HG02870 (cell line): ENCODE data around the gene TSC22D2.
"Not testable (repeated sequence)": the region's sequence is repeated elsewhere in the genome, so short reads cannot be mapped to it uniquely, and the experiment has no call there.

Experiments used
- ATAC-seq: cut with Tn5 transposase; IDR thresholded peaks from one replicate; pipeline ENCODE4 v1.9.1; 2021; ENCODE audit warnings: mild to moderate bottlenecking, moderate library complexity; ENCODE audit not compliant: unreplicated experiment

Gene TSC22D2

GRCh38 chr3:150446470-150446977 lies 38.4 kb downstream of the TSC22D2 start:
- ATAC-seq: no peak

- ATAC-seq: no peak
These were observed 39.0 kb downstream of the TSC22D2 start for GRCh38 chr3:150447084-150447483.

- ATAC-seq: no peak
These were observed 39.8 kb downstream of the TSC22D2 start for GRCh38 chr3:150447631-150448465.

- ATAC-seq: no peak
These were observed 41.1 kb downstream of the TSC22D2 start for GRCh38 chr3:150449169-150449721.

GRCh38 chr3:150450916-150451315 lies 42.8 kb downstream of the TSC22D2 start:
- ATAC-seq: no peak

GRCh38 chr3:150451329-150452048 lies 43.4 kb downstream of the TSC22D2 start:
- no peak for ATAC-seq

GRCh38 chr3:150453353-150453752 lies 45.3 kb downstream of the TSC22D2 start:
- no peak for ATAC-seq

GRCh38 chr3:150454085-150454484 lies 46.0 kb downstream of the TSC22D2 start:
- no peak for ATAC-seq

- no peak for ATAC-seq
These were observed 46.5 kb downstream of the TSC22D2 start for GRCh38 chr3:150454622-150455021.

GRCh38 chr3:150455341-150455740 lies 47.2 kb downstream of the TSC22D2 start:
- no peak for ATAC-seq

GRCh38 chr3:150458001-150458400 lies 49.9 kb downstream of the TSC22D2 start:
- no peak for ATAC-seq

- ATAC-seq: no peak
These were observed 52.4 kb downstream of the TSC22D2 start for GRCh38 chr3:150460484-150460883.

GRCh38 chr3:150461399-150461798 lies 53.3 kb downstream of the TSC22D2 start:
- ATAC-seq: no peak

- no peak for ATAC-seq
These were observed 54.0 kb downstream of the TSC22D2 start for GRCh38 chr3:150462108-150462507.

- no peak for ATAC-seq
These were observed 56.6 kb downstream of the TSC22D2 start for GRCh38 chr3:150464684-150465083.

- no peak for ATAC-seq
These were observed 59.3 kb downstream of the TSC22D2 start for GRCh38 chr3:150467381-150467780.

- ATAC-seq: no peak
These were observed 61.2 kb downstream of the TSC22D2 start for GRCh38 chr3:150469031-150469930.

- no peak for ATAC-seq
These were observed 62.0 kb downstream of the TSC22D2 start for GRCh38 chr3:150469931-150470740.

- ATAC-seq: no peak
These were observed 64.3 kb downstream of the TSC22D2 start for GRCh38 chr3:150472421-150472820.

GRCh38 chr3:150473161-150473560 lies 65.1 kb downstream of the TSC22D2 start:
- not testable (repeated sequence) for ATAC-seq
